Neuronal stem cell (in vitro differentiated cells): Measurements from ENCODE around the gene GPC5.

Experiments used
- DNase-seq: peaks from one replicate; pipeline ENCODE4 v3.0.0-alpha.2; 2013; ENCODE audit warnings: low spot score
- H2AFZ ChIP-seq: one replicate; pipeline ENCODE4 v1.6.1; 2013; ENCODE audit warnings: mild to moderate bottlenecking, low read length, inconsistent platforms
- H2AK5ac ChIP-seq: 2 replicates; pipeline ENCODE4 v1.6.1; 2013; ENCODE audit warnings: low read depth, mild to moderate bottlenecking, inconsistent platforms, low read length, moderate library complexity, mixed read lengths
- H2BK120ac ChIP-seq: 2 replicates; pipeline ENCODE4 v1.6.1; 2013; ENCODE audit warnings: low read depth, mild to moderate bottlenecking, inconsistent platforms, low read length, moderate library complexity, mixed read lengths
- H2BK12ac ChIP-seq: one replicate; pipeline ENCODE4 v1.6.1; 2013; ENCODE audit warnings: low read length, inconsistent platforms
- H2BK15ac ChIP-seq: 2 replicates; pipeline ENCODE4 v1.6.1; 2013; ENCODE audit warnings: mild to moderate bottlenecking, low read length, inconsistent platforms, mixed read lengths
- H2BK5ac ChIP-seq: one replicate; pipeline ENCODE4 v1.6.1; 2013; ENCODE audit warnings: inconsistent platforms, mild to moderate bottlenecking, low read length, moderate library complexity
- H3K14ac ChIP-seq: one replicate; pipeline ENCODE4 v1.6.1; 2013; ENCODE audit warnings: low read length, inconsistent platforms
- H3K18ac ChIP-seq: 2 replicates; pipeline ENCODE4 v1.6.1; 2013; ENCODE audit warnings: low read length, inconsistent platforms
- H3K23ac ChIP-seq: 2 replicates; pipeline ENCODE4 v1.6.1; 2013; ENCODE audit warnings: low read depth, mild to moderate bottlenecking, mixed read lengths, low read length, inconsistent platforms; ENCODE audit not compliant: poor library complexity
- H3K27ac ChIP-seq: replicated peaks from 3 replicates; pipeline ENCODE4 v1.5.1; 2013; ENCODE audit warnings: low read length, inconsistent platforms
- H3K27me3 ChIP-seq, 3 experiments: 2 replicates each; pipeline ENCODE4 v1.6.1; 2013; ENCODE audit warnings: low read length in 3 of 3, mild to moderate bottlenecking in 2 of 3, inconsistent platforms in 1 of 3, low read depth in 1 of 3, mixed read lengths in 1 of 3, moderate library complexity in 1 of 3; ENCODE audit not compliant: control insufficient read depth in 3 of 3, insufficient read depth in 3 of 3
- H3K36me3 ChIP-seq, 2 donors: replicated peaks in 1 of 2; 2 replicates each; pipeline ENCODE4 v1.6.1; 2013; ENCODE audit warnings: low read length in 2 of 2; ENCODE audit not compliant: control insufficient read depth in 2 of 2, insufficient read depth in 2 of 2
- H3K4ac ChIP-seq: 2 replicates; pipeline ENCODE4 v1.6.1; 2013; ENCODE audit warnings: inconsistent platforms, mild to moderate bottlenecking, low read length, moderate library complexity
- H3K4me1 ChIP-seq, 2 donors: 1 replicate in 1 of 2; 2 replicates in 1 of 2; pipeline ENCODE4 v1.6.1; 2013; ENCODE audit warnings: low read length in 2 of 2, low read depth in 1 of 2; ENCODE audit not compliant: control insufficient read depth in 2 of 2, insufficient read depth in 1 of 2
- H3K4me2 ChIP-seq: one replicate; pipeline ENCODE4 v1.6.1; 2013; ENCODE audit warnings: mild to moderate bottlenecking, low read length, inconsistent platforms; ENCODE audit not compliant: insufficient read depth, poor library complexity, severe bottlenecking
- H3K4me3 ChIP-seq, 2 donors: 2 replicates each; pipeline ENCODE4 v1.5.1; 2013; ENCODE audit warnings: low read length in 2 of 2, mild to moderate bottlenecking in 2 of 2, inconsistent platforms in 1 of 2, moderate library complexity in 1 of 2
- H3K79me1 ChIP-seq: one replicate; pipeline ENCODE4 v1.6.1; 2013; ENCODE audit warnings: low read depth, mild to moderate bottlenecking, inconsistent platforms, low read length, moderate library complexity
- H3K9ac ChIP-seq: one replicate; pipeline ENCODE4 v1.6.1; 2013; ENCODE audit warnings: mild to moderate bottlenecking, low read depth, low read length, inconsistent platforms; ENCODE audit not compliant: poor library complexity
- H3K9me3 ChIP-seq, 2 donors: replicated peaks in 1 of 2; 2 replicates each; pipeline versions ENCODE3 to v1.6.1; 2013; ENCODE audit warnings: low read length in 2 of 2, mild to moderate bottlenecking in 2 of 2, inconsistent platforms in 1 of 2, low read depth in 1 of 2, mixed read lengths in 1 of 2, moderate library complexity in 1 of 2; ENCODE audit not compliant: control insufficient read depth in 2 of 2, insufficient read depth in 1 of 2
- H4K8ac ChIP-seq: one replicate; pipeline ENCODE4 v1.6.1; 2013; ENCODE audit warnings: low read depth, mild to moderate bottlenecking, inconsistent platforms, low read length, moderate library complexity
- H4K91ac ChIP-seq: one replicate; pipeline ENCODE4 v1.6.1; 2013; ENCODE audit warnings: low read length, low read depth, mild to moderate bottlenecking, inconsistent platforms; ENCODE audit not compliant: poor library complexity
- WGBS, 2 donors: extraction: QIAGEN DNeasy Blood & Tissue Kit; methylation state at CpG; one replicate each; pipeline ENCODE4 v1.1.7; 2013; ENCODE audit warnings: missing lambda C conversion rate in 2 of 2, mixed read lengths in 1 of 2; ENCODE audit not compliant: insufficient read length in 2 of 2, insufficient replicate concordance in 1 of 2; ENCODE audit errors: extremely low coverage in 2 of 2; 5-methylcytosine and 5-hydroxymethylcytosine counted together

GPC5 gene

DNA sequence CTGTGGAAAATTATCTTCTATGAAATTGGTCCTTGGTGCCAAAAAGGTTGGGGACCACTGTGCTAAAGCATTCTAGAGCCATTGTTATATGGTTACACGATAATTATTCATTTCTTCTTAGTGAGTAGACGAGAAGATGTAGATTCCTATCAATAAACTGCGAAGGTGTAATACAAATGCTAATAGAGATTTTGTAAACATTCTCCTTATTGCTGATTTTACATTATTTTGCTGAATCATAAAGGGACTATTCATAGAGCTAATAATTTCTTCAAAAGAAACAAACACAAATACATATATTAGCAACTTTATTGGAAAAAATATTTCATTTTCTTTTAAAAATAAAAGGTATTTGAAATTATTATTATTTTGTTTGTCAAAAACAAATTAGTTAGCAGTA, 1005.2 kb downstream of the GPC5 start:
- Histone ChIP-seq H3K36me3 (no peaks in the 10 kb centered on the region), H2BK12ac (no peak overlapping the region), H3K4me3 (no peak overlapping the region), H3K23ac (no peak overlapping the region), H2BK15ac (no peak overlapping the region), H3K18ac (no peak overlapping the region), H2AK5ac (no peak overlapping the region), H3K9ac (no peak overlapping the region), H3K79me1 (no peaks in the 10 kb centered on the region), H3K9me3 (no peaks in the 10 kb centered on the region), H3K27me3 (no peaks in the 10 kb centered on the region), H2BK120ac (no peak overlapping the region), H3K27ac (no peak overlapping the region), H3K4ac (no peak overlapping the region), H3K4me1 (no peaks in the 10 kb centered on the region), H3K4me2 (no peak overlapping the region), H2BK5ac (no peak overlapping the region), H4K91ac (no peak overlapping the region), H3K14ac (no peak overlapping the region), H4K8ac (no peak overlapping the region), H2AFZ (no peak overlapping the region)
- no CpG with 5 or more reads among the region's 3 CpGs for WGBS, 2 donors
- no peak for DNase-seq

DNA sequence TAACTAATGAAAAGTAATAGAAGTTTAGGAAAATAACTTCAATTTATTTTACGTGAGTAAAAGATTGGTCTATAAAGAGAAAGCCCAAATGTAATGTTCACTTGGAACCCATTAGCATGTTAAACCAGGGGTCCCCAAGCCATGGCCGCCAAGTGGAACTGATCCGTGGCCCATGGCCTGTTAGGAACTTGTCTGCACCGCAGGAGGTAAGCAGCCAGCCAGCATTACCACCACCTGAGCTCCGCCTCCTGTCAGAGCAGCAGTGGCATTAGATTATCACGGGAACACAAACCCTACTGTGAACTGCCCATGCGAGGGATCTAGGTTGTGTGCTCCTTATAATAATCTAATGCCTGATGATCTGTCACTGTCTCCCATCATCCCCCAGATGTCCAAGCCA, 1009.4 kb downstream of the GPC5 start:
- H3K27me3 ChIP-seq = no peaks in the 10 kb centered on the region
- H3K79me1 ChIP-seq = no peaks in the 10 kb centered on the region
- H3K4me2 ChIP-seq = no peak overlapping the region
- no CpG with 5 or more reads among the region's 7 CpGs for WGBS, 2 donors
- H3K18ac ChIP-seq = no peak overlapping the region
- no peak overlapping the region for H3K9ac ChIP-seq
- H2AFZ ChIP-seq = no peak overlapping the region
- no peak overlapping the region for H2BK120ac ChIP-seq
- H2BK15ac ChIP-seq = no peak overlapping the region
- no peaks in the 10 kb centered on the region for H3K9me3 ChIP-seq
- DNase-seq = no peak
- H2BK5ac ChIP-seq = no peak overlapping the region
- H4K8ac ChIP-seq = no peak overlapping the region
- H3K14ac ChIP-seq = no peak overlapping the region
- H3K23ac ChIP-seq = no peak overlapping the region
- H3K36me3 ChIP-seq = no peaks in the 10 kb centered on the region
- no peak overlapping the region for H2BK12ac ChIP-seq
- H2AK5ac ChIP-seq = no peak overlapping the region
- no peaks in the 10 kb centered on the region for H3K4me1 ChIP-seq
- H3K27ac ChIP-seq = no peak overlapping the region
- no peak overlapping the region for H4K91ac ChIP-seq
- H3K4me3 ChIP-seq = no peak overlapping the region
- no peak overlapping the region for H3K4ac ChIP-seq

DNA sequence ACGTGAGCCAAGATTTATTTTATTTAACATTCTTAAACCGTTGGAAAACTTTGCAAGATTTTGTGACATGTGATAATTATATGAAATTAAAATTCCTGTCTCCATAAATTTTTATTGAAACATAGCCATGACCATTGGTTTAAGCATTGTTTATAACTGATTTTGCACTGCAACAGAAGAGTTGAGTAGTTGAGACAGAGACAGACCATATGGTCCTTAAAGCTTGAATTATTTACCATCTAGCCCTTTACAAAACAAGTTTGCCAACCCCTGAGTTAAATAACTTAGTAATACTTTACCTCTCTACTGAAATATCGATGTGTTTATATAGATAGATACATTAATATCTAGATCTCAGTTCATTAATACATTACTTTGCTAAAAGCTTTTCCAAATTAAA, 1014.1 kb downstream of the GPC5 start:
- H2BK5ac ChIP-seq = no peak overlapping the region
- no CpG with 5 or more reads among the region's 3 CpGs for WGBS, 2 donors
- no peaks in the 10 kb centered on the region for H3K79me1 ChIP-seq
- no peak overlapping the region for H3K4ac ChIP-seq
- no peaks in the 10 kb centered on the region for H3K4me1 ChIP-seq
- DNase-seq = no peak
- no peak overlapping the region for H3K23ac ChIP-seq
- H2BK120ac ChIP-seq = no peak overlapping the region
- no peak overlapping the region for H2BK12ac ChIP-seq
- no peak overlapping the region for H3K27ac ChIP-seq
- no peak overlapping the region for H3K9ac ChIP-seq
- no peak overlapping the region for H3K4me2 ChIP-seq
- H3K36me3 ChIP-seq = no peaks in the 10 kb centered on the region
- no peak overlapping the region for H2AFZ ChIP-seq
- H4K8ac ChIP-seq = no peak overlapping the region
- H3K27me3 ChIP-seq = no peaks in the 10 kb centered on the region
- H3K18ac ChIP-seq = no peak overlapping the region
- no peak overlapping the region for H2AK5ac ChIP-seq
- no peak overlapping the region for H4K91ac ChIP-seq
- no peaks in the 10 kb centered on the region for H3K9me3 ChIP-seq
- no peak overlapping the region for H3K14ac ChIP-seq
- H3K4me3 ChIP-seq = no peak overlapping the region
- no peak overlapping the region for H2BK15ac ChIP-seq

DNA sequence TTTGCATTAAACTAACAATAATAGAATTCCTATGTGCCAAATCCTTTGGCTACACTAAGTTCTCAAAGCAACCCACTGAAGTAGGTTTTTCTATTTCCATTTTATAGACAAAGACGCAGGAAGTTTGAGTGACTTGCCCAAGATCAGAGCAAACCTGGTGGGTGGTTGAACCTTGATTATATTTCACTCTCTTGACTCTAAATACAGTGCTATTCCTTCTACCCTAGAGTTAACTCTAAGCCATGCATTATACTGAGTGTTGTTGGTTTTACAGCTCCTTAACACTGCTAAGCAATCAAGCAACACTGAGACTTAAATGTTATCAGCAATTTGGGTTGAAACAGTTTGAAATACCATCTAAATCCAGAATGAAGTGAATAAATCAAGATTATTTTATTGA, 1014.6 kb downstream of the GPC5 start:
- no peak overlapping the region for H3K23ac ChIP-seq
- no peaks in the 10 kb centered on the region for H3K4me1 ChIP-seq
- DNase-seq = no peak
- H4K8ac ChIP-seq = no peak overlapping the region
- H2BK5ac ChIP-seq = no peak overlapping the region
- H4K91ac ChIP-seq = no peak overlapping the region
- no peaks in the 10 kb centered on the region for H3K9me3 ChIP-seq
- no peak overlapping the region for H3K4ac ChIP-seq
- H3K4me3 ChIP-seq = no peak overlapping the region
- H2AFZ ChIP-seq = no peak overlapping the region
- H3K4me2 ChIP-seq = no peak overlapping the region
- no peak overlapping the region for H2AK5ac ChIP-seq
- no peak overlapping the region for H3K9ac ChIP-seq
- no peak overlapping the region for H2BK12ac ChIP-seq
- no peak overlapping the region for H2BK15ac ChIP-seq
- no peaks in the 10 kb centered on the region for H3K27me3 ChIP-seq
- no peak overlapping the region for H3K27ac ChIP-seq
- H3K14ac ChIP-seq = no peak overlapping the region
- no CpG with 5 or more reads among the region's 1 CpG for WGBS, 2 donors
- H3K79me1 ChIP-seq = no peaks in the 10 kb centered on the region
- H3K18ac ChIP-seq = no peak overlapping the region
- no peaks in the 10 kb centered on the region for H3K36me3 ChIP-seq
- no peak overlapping the region for H2BK120ac ChIP-seq
